Neural progenitor cell (in vitro differentiated cells): ENCODE measurements around the gene C10orf67. TPM values are rescaled to one million over a fixed set of nuclear protein-coding genes. Genes with fewer than 3 reads are reported as not detected.

Experiments
- DNase-seq: peaks from one replicate; pipeline ENCODE4 v3.0.0-alpha.2; 2016; ENCODE audit warnings: low spot score
- H2AFZ ChIP-seq: fragments of 200-600 bp; sonication (generic); replicated peaks from 2 replicates; pipeline ENCODE4 v1.6.1; 2016; ENCODE audit warnings: antibody characterized with exemption
- H3F3A ChIP-seq: fragments of 200-600 bp; sonication (generic); 2 replicates; pipeline ENCODE4 v1.6.1; 2016; ENCODE audit warnings: antibody characterized with exemption, low read depth
- H3K27ac ChIP-seq: fragments of 200-600 bp; sonication (generic); 2 replicates; pipeline ENCODE4 v1.5.1; 2016; ENCODE audit warnings: mild to moderate bottlenecking
- H3K27me3 ChIP-seq: fragments of 200-600 bp; sonication (generic); 2 replicates; pipeline ENCODE4 v1.6.1; 2016; ENCODE audit warnings: mild to moderate bottlenecking, moderate library complexity
- H3K36me3 ChIP-seq: fragments of 200-600 bp; sonication (generic); 2 replicates; pipeline ENCODE4 v1.5.1; 2016
- H3K4me1 ChIP-seq: fragments of 200-600 bp; sonication (generic); 2 replicates; pipeline ENCODE4 v1.6.1; 2016; ENCODE audit warnings: mixed run types
- H3K4me2 ChIP-seq: fragments of 200-600 bp; sonication (generic); 2 replicates; pipeline ENCODE4 v1.6.1; 2016
- H3K4me3 ChIP-seq: fragments of 200-600 bp; sonication (generic); 2 replicates; pipeline ENCODE4 v1.5.1; 2016
- H3K79me2 ChIP-seq: fragments of 200-600 bp; sonication (generic); 2 replicates; pipeline ENCODE4 v1.6.1; 2016; ENCODE audit warnings: low read depth
- H3K9ac ChIP-seq: fragments of 200-600 bp; sonication (generic); 2 replicates; pipeline ENCODE4 v1.6.1; 2016
- H3K9me3 ChIP-seq: fragments of 200-600 bp; sonication (generic); 2 replicates; pipeline ENCODE4 v1.5.1; 2016; ENCODE audit warnings: low read depth
- H4K20me1 ChIP-seq: fragments of 200-600 bp; sonication (generic); 2 replicates; pipeline ENCODE4 v1.6.1; 2016; ENCODE audit warnings: low read depth
- H3K27ac Mint-ChIP-seq: 3 replicates; pipeline ENCODE4 v1.8.0; 2021; ENCODE audit warnings: mixed read lengths
- H3K27me3 Mint-ChIP-seq: 2 replicates; pipeline ENCODE4 v1.8.0; 2022; ENCODE audit warnings: low read depth, mild to moderate bottlenecking, inconsistent platforms, moderate library complexity, mixed read lengths; ENCODE audit not compliant: insufficient read depth
- H3K36me3 Mint-ChIP-seq: 3 replicates; pipeline ENCODE4 v1.8.0; 2021; ENCODE audit warnings: mixed read lengths
- H3K4me1 Mint-ChIP-seq: 3 replicates; pipeline ENCODE4 v1.8.0; 2021; ENCODE audit warnings: mixed read lengths
- H3K4me3 Mint-ChIP-seq: 3 replicates; pipeline ENCODE4 v1.8.0; 2021; ENCODE audit warnings: mild to moderate bottlenecking, moderate library complexity, mixed read lengths
- H3K9me3 Mint-ChIP-seq: 3 replicates; pipeline ENCODE4 v1.8.0; 2020; ENCODE audit warnings: mixed read lengths
- EZH2 ChIP-seq: fragments of 200-600 bp; sonication (generic); IDR thresholded peaks from 2 replicates; pipeline ENCODE4 v1.6.1; 2017; ENCODE audit warnings: antibody characterized with exemption, mild to moderate bottlenecking, moderate library complexity
- EZH2phosphoT487 ChIP-seq: fragments of 200-600 bp; sonication (generic); IDR thresholded peaks from 2 replicates; pipeline ENCODE4 v1.6.1; 2017; ENCODE audit warnings: antibody characterized with exemption
- total RNA-seq: library from RNA; depleted of rRNA; stranded (reverse); fragments of >200 nt; gene quantifications from 2 replicates; pipeline ENCODE4 v1.2.3, GENCODE V29; 2015; ENCODE audit warnings: low replicate concordance
- TF ChIP-seq, protein P1 (sequence below): fragments of 200-600 bp; sonication (generic); IDR thresholded peaks from 2 replicates; pipeline ENCODE4 v1.5.1; 2017; ENCODE audit warnings: antibody characterized with exemption, mild to moderate bottlenecking

C10orf67 gene
- total RNA-seq, 1 donor from 2014 or later, result not detected

DNA sequence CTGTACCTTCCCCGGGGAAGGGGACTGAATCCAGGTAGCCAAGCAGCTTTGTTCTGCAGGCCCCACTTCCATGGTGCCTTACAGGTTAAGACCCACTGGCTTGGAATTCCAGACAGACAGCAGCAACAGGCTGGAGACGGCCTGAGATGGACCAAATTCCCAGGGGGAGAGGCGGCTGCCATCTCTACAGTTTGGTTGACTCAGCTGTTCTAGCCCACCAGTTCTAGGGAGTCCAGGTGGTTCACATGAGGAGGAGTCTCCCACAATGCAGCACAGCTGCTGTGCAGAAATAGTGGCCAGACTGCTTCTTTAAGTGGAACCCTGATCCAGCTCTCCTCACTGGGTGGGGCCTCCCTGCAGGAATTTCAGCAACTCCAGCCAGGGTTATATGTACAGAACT is 74.1 kb downstream of the C10orf67 start:
- Mint-ChIP-seq H3K4me1 (no peaks in the 10 kb centered on the region), H3K9me3 (peaks cover 19% of the 10 kb centered on the region), H3K4me3 (no peak overlapping the region), H3K27me3 (no peaks in the 10 kb centered on the region), H3K27ac (no peak overlapping the region), H3K36me3 (no peaks in the 10 kb centered on the region)
- H2AFZ ChIP-seq, result no peak overlapping the region
- no peak overlapping the region for H3K4me2 ChIP-seq
- H3F3A ChIP-seq, result no peaks in the 10 kb centered on the region
- no peaks in the 10 kb centered on the region for H3K36me3 ChIP-seq
- no peaks in the 10 kb centered on the region for H3K79me2 ChIP-seq
- H3K4me3 ChIP-seq, result no peak overlapping the region
- H4K20me1 ChIP-seq, result no peaks in the 10 kb centered on the region
- H3K9ac ChIP-seq, result no peak overlapping the region
- TF ChIP-seq, protein P1, sequence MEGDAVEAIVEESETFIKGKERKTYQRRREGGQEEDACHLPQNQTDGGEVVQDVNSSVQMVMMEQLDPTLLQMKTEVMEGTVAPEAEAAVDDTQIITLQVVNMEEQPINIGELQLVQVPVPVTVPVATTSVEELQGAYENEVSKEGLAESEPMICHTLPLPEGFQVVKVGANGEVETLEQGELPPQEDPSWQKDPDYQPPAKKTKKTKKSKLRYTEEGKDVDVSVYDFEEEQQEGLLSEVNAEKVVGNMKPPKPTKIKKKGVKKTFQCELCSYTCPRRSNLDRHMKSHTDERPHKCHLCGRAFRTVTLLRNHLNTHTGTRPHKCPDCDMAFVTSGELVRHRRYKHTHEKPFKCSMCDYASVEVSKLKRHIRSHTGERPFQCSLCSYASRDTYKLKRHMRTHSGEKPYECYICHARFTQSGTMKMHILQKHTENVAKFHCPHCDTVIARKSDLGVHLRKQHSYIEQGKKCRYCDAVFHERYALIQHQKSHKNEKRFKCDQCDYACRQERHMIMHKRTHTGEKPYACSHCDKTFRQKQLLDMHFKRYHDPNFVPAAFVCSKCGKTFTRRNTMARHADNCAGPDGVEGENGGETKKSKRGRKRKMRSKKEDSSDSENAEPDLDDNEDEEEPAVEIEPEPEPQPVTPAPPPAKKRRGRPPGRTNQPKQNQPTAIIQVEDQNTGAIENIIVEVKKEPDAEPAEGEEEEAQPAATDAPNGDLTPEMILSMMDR, result no peak
- TF ChIP-seq EZH2phosphoT487, result no peak
- no peak for TF ChIP-seq EZH2
- no peaks in the 10 kb centered on the region for H3K27me3 ChIP-seq
- H3K4me1 ChIP-seq, result no peaks in the 10 kb centered on the region
- DNase-seq, result no peak
- H3K9me3 ChIP-seq, result no peaks in the 10 kb centered on the region
- no peak overlapping the region for H3K27ac ChIP-seq

DNA sequence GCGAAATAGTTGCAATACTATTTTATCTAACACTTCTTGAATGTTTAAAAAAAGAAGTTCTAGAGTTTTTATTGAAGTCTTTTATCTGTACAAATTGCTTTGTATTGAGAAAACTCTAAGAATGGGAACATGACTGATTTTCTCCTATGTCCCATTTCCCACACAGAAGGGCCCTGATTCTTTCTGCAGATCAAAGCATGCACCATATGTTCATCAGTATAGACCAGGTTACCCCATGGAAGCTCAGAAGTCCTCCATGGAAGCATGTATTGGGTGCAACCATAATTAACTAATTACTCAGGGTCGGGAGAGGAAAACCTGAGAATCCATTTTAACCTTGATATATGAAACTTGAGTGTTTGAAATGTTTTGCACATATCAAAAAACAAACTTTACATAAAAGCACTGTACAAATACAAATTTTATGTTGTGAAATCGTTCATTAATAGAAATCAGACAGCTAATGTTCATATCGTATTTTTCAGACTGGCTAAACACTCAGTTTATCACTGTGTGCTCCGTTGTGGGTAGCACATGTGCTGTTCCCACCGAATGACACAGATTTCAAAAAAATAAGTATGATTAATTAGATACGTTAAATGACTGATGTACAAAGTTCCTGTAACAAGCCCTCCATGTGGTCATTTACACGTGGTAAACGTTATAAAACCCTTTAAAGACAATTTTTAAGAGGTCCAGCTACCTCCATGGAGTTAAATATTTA is 81.0 kb downstream of the C10orf67 start:
- Histone ChIP-seq H3K27me3 (peaks cover 29% of the 10 kb centered on the region), H4K20me1 (no peaks in the 10 kb centered on the region), H3K27ac (no peak overlapping the region), H3K79me2 (no peaks in the 10 kb centered on the region), H3K9me3 (no peaks in the 10 kb centered on the region), H3K9ac (no peak overlapping the region), H2AFZ (no peak overlapping the region), H3K36me3 (no peaks in the 10 kb centered on the region), H3K4me3 (no peak overlapping the region), H3F3A (no peaks in the 10 kb centered on the region), H3K4me2 (no peak overlapping the region), H3K4me1 (no peaks in the 10 kb centered on the region)
- Mint-ChIP-seq H3K36me3 (no peaks in the 10 kb centered on the region), H3K27me3 (no peaks in the 10 kb centered on the region), H3K4me3 (no peak overlapping the region), H3K9me3 (no peaks in the 10 kb centered on the region), H3K4me1 (no peaks in the 10 kb centered on the region), H3K27ac (no peak overlapping the region)
- DNase-seq, result no peak
- TF ChIP-seq, protein P1, result no peak
- TF ChIP-seq EZH2phosphoT487 (no peak), EZH2 (no peak)

DNA sequence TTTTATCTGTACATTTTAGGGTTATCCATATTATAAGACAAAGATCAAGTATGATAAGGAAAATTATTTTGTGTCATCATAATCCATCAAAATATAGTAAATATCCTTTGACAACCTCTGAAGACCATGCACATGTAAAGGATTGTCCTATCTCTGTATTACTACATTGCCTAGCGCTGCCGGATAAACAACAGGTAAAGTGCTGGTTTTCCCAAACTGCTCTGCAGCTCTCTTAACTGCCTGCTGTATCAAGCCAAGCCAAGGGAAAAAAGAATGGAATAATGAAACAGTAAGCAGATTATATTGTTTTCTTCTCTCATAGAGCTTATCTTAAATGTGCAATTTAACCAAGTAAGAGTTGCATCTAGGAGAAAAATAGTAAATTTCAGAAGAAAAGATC is 81.7 kb downstream of the C10orf67 start:
- DNase-seq, result no peak
- Histone ChIP-seq H3K4me1 (no peaks in the 10 kb centered on the region), H4K20me1 (no peaks in the 10 kb centered on the region), H3K27me3 (peaks cover 29% of the 10 kb centered on the region), H3F3A (no peaks in the 10 kb centered on the region), H3K9me3 (no peaks in the 10 kb centered on the region), H3K4me3 (no peak overlapping the region), H3K79me2 (no peaks in the 10 kb centered on the region), H3K9ac (no peak overlapping the region), H3K27ac (no peak overlapping the region), H2AFZ (no peak overlapping the region), H3K36me3 (no peaks in the 10 kb centered on the region), H3K4me2 (no peak overlapping the region)
- no peaks in the 10 kb centered on the region for H3K36me3 Mint-ChIP-seq
- TF ChIP-seq EZH2phosphoT487, result no peak
- TF ChIP-seq EZH2, result no peak
- TF ChIP-seq, protein P1, result no peak
- no peaks in the 10 kb centered on the region for H3K27me3 Mint-ChIP-seq
- H3K4me1 Mint-ChIP-seq, result no peaks in the 10 kb centered on the region
- no peaks in the 10 kb centered on the region for H3K9me3 Mint-ChIP-seq
- H3K4me3 Mint-ChIP-seq, result no peak overlapping the region
- no peak overlapping the region for H3K27ac Mint-ChIP-seq
